GM12874 (cell line): ENCODE results near the gene WDSUB1.

Experiments
- CTCF ChIP-seq: IDR thresholded peaks from 2 replicates; pipeline ENCODE4 v1.5.1; 2011; ENCODE audit warnings: low read depth, mild to moderate bottlenecking, control low read depth, low read length, moderate library complexity; ENCODE audit not compliant: insufficient read depth

The WDSUB1 gene

GRCh38 chr2:159224061-159224813 is 62.3 kb downstream of the WDSUB1 start:
- TF ChIP-seq CTCF, result no peak

GRCh38 chr2:159219394-159219998 is 67.0 kb downstream of the WDSUB1 start:
- TF ChIP-seq CTCF, result no peak

GRCh38 chr2:159218389-159218788 is 68.1 kb downstream of the WDSUB1 start:
- TF ChIP-seq CTCF, result no peak

- TF ChIP-seq CTCF, result no peak
These were observed 68.8 kb downstream of the WDSUB1 start for GRCh38 chr2:159217676-159218075.

GRCh38 chr2:159215116-159215515 is 71.4 kb downstream of the WDSUB1 start:
- TF ChIP-seq CTCF, result no peak

GRCh38 chr2:159214325-159214865 is 72.1 kb downstream of the WDSUB1 start:
- no peak for TF ChIP-seq CTCF

GRCh38 chr2:159213296-159213695 is 73.2 kb downstream of the WDSUB1 start:
- no peak for TF ChIP-seq CTCF
